ENCODE data around the gene RASSF5. TPM values are rescaled to one million over a fixed set of nuclear protein-coding genes. Genes with fewer than 3 reads are reported as not detected.

RASSF5 gene
- total and polyA plus RNA-seq, 2 experiments from 2014 or later, result 0.48 to 4.4 TPM

GRCh38 chr1:206586501-206587445, 79.4 kb downstream of the RASSF5 start (continued):
- TF ChIP-seq CTCF (conservative IDR thresholded peaks at IDR 0.05; ENCODE audit: low read depth in 2 of 2) (no peak), ZNF331 (CRISPR knock-in tag; IDR thresholded peaks at IDR 0.05; ENCODE audit: low read depth) (no peak), EZH2 (IDR thresholded peaks at IDR 0.05; ENCODE audit: low read depth, unreplicated experiment) (no peak), REST (IDR thresholded peaks at IDR 0.05; ENCODE audit: unreplicated experiment) (no peak)

GRCh38 chr1:206587904-206588303, 80.6 kb downstream of the RASSF5 start:
- peaks cover 9% of the 10 kb centered on the region for H3K4me1 Mint-ChIP-seq
- H3K27me3 Mint-ChIP-seq (ENCODE audit: insufficient read depth, low read depth, poor library complexity), result peaks cover 2% of the 10 kb centered on the region
- H3K36me3 Mint-ChIP-seq (ENCODE audit: low read depth), result peaks cover 15% of the 10 kb centered on the region
- H4K20me1 ChIP-seq (replicated peaks; ENCODE audit: insufficient read depth), result 0 out of 2 replicates have a peak, but pooled peaks cover 2% of the 10 kb centered on the region
- H3K27me3 ChIP-seq (ENCODE audit: insufficient read depth), result no peaks in the 10 kb centered on the region
- H3K79me2 ChIP-seq (replicated peaks; ENCODE audit: insufficient read depth), result no peaks in the 10 kb centered on the region
- ATAC-seq (no peak), DNase-seq (ENCODE audit: low spot score) (peak; percentile 8)
- no peak overlapping the region for H2AFZ ChIP-seq
- no peak overlapping the region for H3K4me3 Mint-ChIP-seq
- H3F3A ChIP-seq (replicated peaks; ENCODE audit: low read depth), result no peaks in the 10 kb centered on the region
- no peak overlapping the region for H3K27ac ChIP-seq (ENCODE audit: low read depth)
- no peaks in the 10 kb centered on the region for H3K36me3 ChIP-seq (ENCODE audit: insufficient read depth)
- no peak overlapping the region for H3K4me2 ChIP-seq
- no peaks in the 10 kb centered on the region for H3K9me3 Mint-ChIP-seq
- no peaks in the 10 kb centered on the region for H3K4me1 ChIP-seq (ENCODE audit: insufficient read depth)
- H3K4me3 ChIP-seq, result no peak overlapping the region
- no peak overlapping the region; the same call in 1 of the 2 replicates for H3K27ac Mint-ChIP-seq
- no peaks in the 10 kb centered on the region for H3K9me2 ChIP-seq (ENCODE audit: insufficient read depth)
- TF ChIP-seq ZNF114 (CRISPR knock-in tag; IDR thresholded peaks at IDR 0.05), result no peak
- no peak for TF ChIP-seq STAT1 (IDR thresholded peaks at IDR 0.05; ENCODE audit: unreplicated experiment)
- no peak for TF ChIP-seq CREB1 (CRISPR knock-in tag; IDR thresholded peaks at IDR 0.05; ENCODE audit: low read depth)
- no peak for TF ChIP-seq EZH2 (IDR thresholded peaks at IDR 0.05; ENCODE audit: low read depth, unreplicated experiment)
- no peak for TF ChIP-seq POLR2AphosphoS5 (IDR thresholded peaks at IDR 0.05; ENCODE audit: low read depth)
- TF ChIP-seq JUNB (IDR thresholded peaks at IDR 0.05; ENCODE audit: unreplicated experiment), result no peak
- TF ChIP-seq ZNF331 (CRISPR knock-in tag; IDR thresholded peaks at IDR 0.05; ENCODE audit: low read depth), result no peak
- TF ChIP-seq REST (IDR thresholded peaks at IDR 0.05; ENCODE audit: unreplicated experiment), result no peak
- TF ChIP-seq NANOG (IDR thresholded peaks at IDR 0.05; ENCODE audit: borderline replicate concordance), result no peak
- no peak for TF ChIP-seq EZH2phosphoT487 (IDR thresholded peaks at IDR 0.05; ENCODE audit: unreplicated experiment)
- no peak for TF ChIP-seq CTCF (conservative IDR thresholded peaks at IDR 0.05; ENCODE audit: low read depth in 2 of 2)
- no peak for TF ChIP-seq ETS1 (IDR thresholded peaks at IDR 0.05)
